K562 (cell line): ENCODE results near the gene DTL. TPM values are rescaled to one million over a fixed set of nuclear protein-coding genes. Genes with fewer than 3 reads are reported as not detected.

Experiments used
- CBFA2T3 ChIP-seq: fragments of 450-650 bp; IDR thresholded peaks from 2 replicates; pipeline ENCODE4 v1.6.1; 2017
- CHCHD3 ChIP-seq: fragments of 250-450 bp; sonication (Bioruptor Pico); IDR thresholded peaks from 2 replicates; pipeline ENCODE4 v2.1.2; 2022; ENCODE audit warnings: mild to moderate bottlenecking
- JUN ChIP-seq, 2 experiments: sonication (generic) in 1 of 2; formaldehyde crosslinking in 1 of 2; IDR thresholded peaks; 2 replicates each; pipeline versions ENCODE4 v1.6.1 to v1.8.0; 2012 to 2022; ENCODE audit warnings: borderline replicate concordance in 2 of 2, mild to moderate bottlenecking in 2 of 2, improper control_type of control experiment in 1 of 2, low read depth in 1 of 2, low read length in 1 of 2, missing genetic modification reagents in 1 of 2
- NR1H2 ChIP-seq: sonication (generic); formaldehyde crosslinking; IDR thresholded peaks from 2 replicates; pipeline ENCODE4 v1.4.0; 2020; ENCODE audit warnings: mild to moderate bottlenecking, missing genetic modification reagents
- PRMT5 ChIP-seq: sonication (generic); formaldehyde crosslinking; IDR thresholded peaks from 2 replicates; pipeline ENCODE4 v1.5.0; 2020; ENCODE audit warnings: missing genetic modification reagents
- PYGO2 ChIP-seq: fragments of 450-650 bp; IDR thresholded peaks from 2 replicates; pipeline ENCODE4 v1.6.1; 2016; ENCODE audit warnings: mild to moderate bottlenecking, missing genetic modification characterization, moderate library complexity, missing compliant biosample characterization
- SMAD3 ChIP-seq: fragments of 450-650 bp; formaldehyde crosslinking; conservative IDR thresholded peaks from 2 replicates; pipeline ENCODE4 v1.4.0; 2020; ENCODE audit warnings: mild to moderate bottlenecking
- USF1 ChIP-seq: sonication (generic); formaldehyde crosslinking; IDR thresholded peaks from 2 replicates; pipeline ENCODE4 v1.9.0; 2022; ENCODE audit warnings: mild to moderate bottlenecking, missing genetic modification reagents
- ZBTB9 ChIP-seq: fragments of 450-650 bp; formaldehyde crosslinking; IDR thresholded peaks from 2 replicates; pipeline ENCODE4 v1.4.0; 2020; ENCODE audit warnings: mild to moderate bottlenecking, moderate library complexity
- ZNF12 ChIP-seq: sonication (generic); formaldehyde crosslinking; IDR thresholded peaks from 2 replicates; pipeline ENCODE4 v1.4.0; 2020; ENCODE audit warnings: mild to moderate bottlenecking, missing genetic modification reagents
- polyA plus RNA-seq, 8 experiments: library from polyadenylated mRNA; depleted of rRNA in 4 of 8; stranded (reverse) in 5 of 8; unstranded in 3 of 8; fragments of >200 nt; fragmentation: Nextera tagmentation in 2 of 8; fragmentation: Illumina TruSeq in 1 of 8; extraction: Ambion mirVana in 2 of 8; extraction: Trizol in 1 of 8; gene quantifications; 2 replicates each; pipeline versions ENCODE4 v1.2.1 to v1.2.3, GENCODE V29; 2011 to 2014; ENCODE audit warnings: inconsistent platforms in 1 of 8, missing spikeins in 1 of 8
- total RNA-seq, 7 experiments: library from RNA; depleted of rRNA in 6 of 7; stranded (reverse); fragments of >200 nt in 6 of 7; fragmentation: Illumina TruSeq in 2 of 7; extraction: Trizol in 2 of 7; gene quantifications; 2 replicates each; pipeline versions ENCODE4 v1.2.1 to v1.2.3, GENCODE V29; 2011 to 2021; ENCODE audit warnings: low replicate concordance in 1 of 7
- TF ChIP-seq, protein P1 (sequence below): IDR thresholded peaks from 2 replicates; pipeline ENCODE4 v1.6.1; 2012; ENCODE audit warnings: low read depth, low read length, improper control_type of control experiment, borderline replicate concordance
- TF ChIP-seq, protein P2 (sequence below): fragments of 450-650 bp; IDR thresholded peaks from 2 replicates; pipeline ENCODE4 v1.6.1; 2016; ENCODE audit warnings: mild to moderate bottlenecking, moderate library complexity

The DTL gene
- total and polyA plus RNA-seq, 9 of the 15 experiments (the other 6 are each of a cell fraction or from before 2014, with no cell fraction given) = 38.3 to 81.0 (median 63.2) TPM

- TF ChIP-seq, protein P1, sequence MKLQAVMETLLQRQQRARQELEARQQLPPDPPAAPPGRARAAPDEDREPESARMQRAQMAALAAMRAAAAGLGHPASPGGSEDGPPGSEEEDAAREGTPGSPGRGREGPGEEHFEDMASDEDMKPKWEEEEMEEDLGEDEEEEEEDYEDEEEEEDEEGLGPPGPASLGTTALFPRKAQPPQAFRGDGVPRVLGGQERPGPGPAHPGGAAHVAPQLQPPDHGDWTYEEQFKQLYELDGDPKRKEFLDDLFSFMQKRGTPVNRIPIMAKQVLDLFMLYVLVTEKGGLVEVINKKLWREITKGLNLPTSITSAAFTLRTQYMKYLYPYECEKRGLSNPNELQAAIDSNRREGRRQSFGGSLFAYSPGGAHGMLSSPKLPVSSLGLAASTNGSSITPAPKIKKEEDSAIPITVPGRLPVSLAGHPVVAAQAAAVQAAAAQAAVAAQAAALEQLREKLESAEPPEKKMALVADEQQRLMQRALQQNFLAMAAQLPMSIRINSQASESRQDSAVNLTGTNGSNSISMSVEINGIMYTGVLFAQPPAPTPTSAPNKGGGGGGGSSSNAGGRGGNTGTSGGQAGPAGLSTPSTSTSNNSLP = 0 out of 2 replicates have a peak, but pooled peaks have one; percentile 53
- no peak for TF ChIP-seq USF1 (CRISPR knock-in tag)
- TF ChIP-seq SMAD3 (CRISPR knock-in tag) = no peak
- no peak for TF ChIP-seq PRMT5 (CRISPR knock-in tag)
- no peak for TF ChIP-seq ZBTB9
- TF ChIP-seq JUN (IDR thresholded peaks at IDR 0.05; ENCODE audit: borderline replicate concordance, low read depth, low read length) = no peak
- TF ChIP-seq JUN (CRISPR knock-in tag; IDR thresholded peaks at IDR 0.05; ENCODE audit: borderline replicate concordance) = no peak
- TF ChIP-seq, protein P2, sequence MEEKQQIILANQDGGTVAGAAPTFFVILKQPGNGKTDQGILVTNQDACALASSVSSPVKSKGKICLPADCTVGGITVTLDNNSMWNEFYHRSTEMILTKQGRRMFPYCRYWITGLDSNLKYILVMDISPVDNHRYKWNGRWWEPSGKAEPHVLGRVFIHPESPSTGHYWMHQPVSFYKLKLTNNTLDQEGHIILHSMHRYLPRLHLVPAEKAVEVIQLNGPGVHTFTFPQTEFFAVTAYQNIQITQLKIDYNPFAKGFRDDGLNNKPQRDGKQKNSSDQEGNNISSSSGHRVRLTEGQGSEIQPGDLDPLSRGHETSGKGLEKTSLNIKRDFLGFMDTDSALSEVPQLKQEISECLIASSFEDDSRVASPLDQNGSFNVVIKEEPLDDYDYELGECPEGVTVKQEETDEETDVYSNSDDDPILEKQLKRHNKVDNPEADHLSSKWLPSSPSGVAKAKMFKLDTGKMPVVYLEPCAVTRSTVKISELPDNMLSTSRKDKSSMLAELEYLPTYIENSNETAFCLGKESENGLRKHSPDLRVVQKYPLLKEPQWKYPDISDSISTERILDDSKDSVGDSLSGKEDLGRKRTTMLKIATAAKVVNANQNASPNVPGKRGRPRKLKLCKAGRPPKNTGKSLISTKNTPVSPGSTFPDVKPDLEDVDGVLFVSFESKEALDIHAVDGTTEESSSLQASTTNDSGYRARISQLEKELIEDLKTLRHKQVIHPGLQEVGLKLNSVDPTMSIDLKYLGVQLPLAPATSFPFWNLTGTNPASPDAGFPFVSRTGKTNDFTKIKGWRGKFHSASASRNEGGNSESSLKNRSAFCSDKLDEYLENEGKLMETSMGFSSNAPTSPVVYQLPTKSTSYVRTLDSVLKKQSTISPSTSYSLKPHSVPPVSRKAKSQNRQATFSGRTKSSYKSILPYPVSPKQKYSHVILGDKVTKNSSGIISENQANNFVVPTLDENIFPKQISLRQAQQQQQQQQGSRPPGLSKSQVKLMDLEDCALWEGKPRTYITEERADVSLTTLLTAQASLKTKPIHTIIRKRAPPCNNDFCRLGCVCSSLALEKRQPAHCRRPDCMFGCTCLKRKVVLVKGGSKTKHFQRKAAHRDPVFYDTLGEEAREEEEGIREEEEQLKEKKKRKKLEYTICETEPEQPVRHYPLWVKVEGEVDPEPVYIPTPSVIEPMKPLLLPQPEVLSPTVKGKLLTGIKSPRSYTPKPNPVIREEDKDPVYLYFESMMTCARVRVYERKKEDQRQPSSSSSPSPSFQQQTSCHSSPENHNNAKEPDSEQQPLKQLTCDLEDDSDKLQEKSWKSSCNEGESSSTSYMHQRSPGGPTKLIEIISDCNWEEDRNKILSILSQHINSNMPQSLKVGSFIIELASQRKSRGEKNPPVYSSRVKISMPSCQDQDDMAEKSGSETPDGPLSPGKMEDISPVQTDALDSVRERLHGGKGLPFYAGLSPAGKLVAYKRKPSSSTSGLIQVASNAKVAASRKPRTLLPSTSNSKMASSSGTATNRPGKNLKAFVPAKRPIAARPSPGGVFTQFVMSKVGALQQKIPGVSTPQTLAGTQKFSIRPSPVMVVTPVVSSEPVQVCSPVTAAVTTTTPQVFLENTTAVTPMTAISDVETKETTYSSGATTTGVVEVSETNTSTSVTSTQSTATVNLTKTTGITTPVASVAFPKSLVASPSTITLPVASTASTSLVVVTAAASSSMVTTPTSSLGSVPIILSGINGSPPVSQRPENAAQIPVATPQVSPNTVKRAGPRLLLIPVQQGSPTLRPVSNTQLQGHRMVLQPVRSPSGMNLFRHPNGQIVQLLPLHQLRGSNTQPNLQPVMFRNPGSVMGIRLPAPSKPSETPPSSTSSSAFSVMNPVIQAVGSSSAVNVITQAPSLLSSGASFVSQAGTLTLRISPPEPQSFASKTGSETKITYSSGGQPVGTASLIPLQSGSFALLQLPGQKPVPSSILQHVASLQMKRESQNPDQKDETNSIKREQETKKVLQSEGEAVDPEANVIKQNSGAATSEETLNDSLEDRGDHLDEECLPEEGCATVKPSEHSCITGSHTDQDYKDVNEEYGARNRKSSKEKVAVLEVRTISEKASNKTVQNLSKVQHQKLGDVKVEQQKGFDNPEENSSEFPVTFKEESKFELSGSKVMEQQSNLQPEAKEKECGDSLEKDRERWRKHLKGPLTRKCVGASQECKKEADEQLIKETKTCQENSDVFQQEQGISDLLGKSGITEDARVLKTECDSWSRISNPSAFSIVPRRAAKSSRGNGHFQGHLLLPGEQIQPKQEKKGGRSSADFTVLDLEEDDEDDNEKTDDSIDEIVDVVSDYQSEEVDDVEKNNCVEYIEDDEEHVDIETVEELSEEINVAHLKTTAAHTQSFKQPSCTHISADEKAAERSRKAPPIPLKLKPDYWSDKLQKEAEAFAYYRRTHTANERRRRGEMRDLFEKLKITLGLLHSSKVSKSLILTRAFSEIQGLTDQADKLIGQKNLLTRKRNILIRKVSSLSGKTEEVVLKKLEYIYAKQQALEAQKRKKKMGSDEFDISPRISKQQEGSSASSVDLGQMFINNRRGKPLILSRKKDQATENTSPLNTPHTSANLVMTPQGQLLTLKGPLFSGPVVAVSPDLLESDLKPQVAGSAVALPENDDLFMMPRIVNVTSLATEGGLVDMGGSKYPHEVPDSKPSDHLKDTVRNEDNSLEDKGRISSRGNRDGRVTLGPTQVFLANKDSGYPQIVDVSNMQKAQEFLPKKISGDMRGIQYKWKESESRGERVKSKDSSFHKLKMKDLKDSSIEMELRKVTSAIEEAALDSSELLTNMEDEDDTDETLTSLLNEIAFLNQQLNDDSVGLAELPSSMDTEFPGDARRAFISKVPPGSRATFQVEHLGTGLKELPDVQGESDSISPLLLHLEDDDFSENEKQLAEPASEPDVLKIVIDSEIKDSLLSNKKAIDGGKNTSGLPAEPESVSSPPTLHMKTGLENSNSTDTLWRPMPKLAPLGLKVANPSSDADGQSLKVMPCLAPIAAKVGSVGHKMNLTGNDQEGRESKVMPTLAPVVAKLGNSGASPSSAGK = no peak
- no peak for TF ChIP-seq ZNF12 (CRISPR knock-in tag)
- no peak for TF ChIP-seq CHCHD3 (CRISPR knock-in tag)
- TF ChIP-seq CBFA2T3 = peak; percentile 57
- no peak for TF ChIP-seq NR1H2
- no peak for TF ChIP-seq PYGO2
Measured at GRCh38 chr1:212118167-212118871, 82.8 kb downstream of the DTL start (continued).
